CD4-positive, alpha-beta T cell treated with Interleukin-2 at 100 ng/mL for 4 hours (primary cell): Measurements from ENCODE around the gene NISCH.

ENCODE experiments used
- DNase-seq: peaks from one replicate; pipeline ENCODE4 v3.0.0-alpha.2; 2020; ENCODE audit warnings: low spot score

Gene NISCH

DNA sequence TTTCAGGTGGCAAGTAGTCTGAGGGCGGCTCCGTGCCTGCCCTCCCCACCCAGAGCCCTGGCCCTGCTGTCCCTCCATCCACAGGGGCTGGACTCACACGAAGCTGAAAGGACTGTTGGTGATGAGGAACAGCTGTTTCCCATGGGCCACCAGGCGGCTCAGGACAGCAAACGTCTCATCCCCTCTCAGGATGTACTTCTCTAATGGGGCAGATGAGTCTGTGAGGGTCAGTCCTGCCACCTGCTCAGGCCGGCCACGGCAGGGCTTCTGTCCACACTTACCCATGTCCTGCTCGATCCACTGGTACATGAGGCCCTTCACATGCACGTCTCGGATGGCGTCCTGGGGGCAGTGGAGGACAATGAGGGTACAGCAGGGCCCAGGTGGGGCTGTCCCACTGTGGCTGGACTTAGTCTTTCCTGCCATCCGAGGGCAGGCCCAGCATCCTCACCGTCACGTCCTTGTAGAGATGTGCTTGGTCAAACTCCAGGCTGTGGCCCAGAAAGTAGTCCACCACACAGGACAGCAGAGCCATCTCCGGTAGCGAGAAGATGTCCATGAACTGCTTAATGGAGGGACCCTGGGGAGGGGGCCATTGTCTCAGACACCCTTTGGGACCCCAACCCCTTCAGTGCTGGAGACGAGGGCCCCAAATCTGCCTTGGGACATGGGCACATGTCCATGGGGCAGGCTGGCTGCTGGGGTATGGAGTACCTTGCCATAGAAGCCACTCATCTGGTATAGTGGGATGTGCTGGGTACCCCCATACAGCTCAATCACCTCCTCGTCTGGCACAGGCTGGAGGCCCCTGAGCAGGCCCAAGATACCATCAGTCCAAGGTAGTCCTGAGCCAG lies 72.6 kb downstream of the NISCH start:
- no peak for DNase-seq

- no peak for DNase-seq
Measured at GRCh38 chr3:52528586-52529375, 73.4 kb downstream of the NISCH start.

- DNase-seq, result no peak
Measured at GRCh38 chr3:52529376-52530333, 74.3 kb downstream of the NISCH start.

DNA sequence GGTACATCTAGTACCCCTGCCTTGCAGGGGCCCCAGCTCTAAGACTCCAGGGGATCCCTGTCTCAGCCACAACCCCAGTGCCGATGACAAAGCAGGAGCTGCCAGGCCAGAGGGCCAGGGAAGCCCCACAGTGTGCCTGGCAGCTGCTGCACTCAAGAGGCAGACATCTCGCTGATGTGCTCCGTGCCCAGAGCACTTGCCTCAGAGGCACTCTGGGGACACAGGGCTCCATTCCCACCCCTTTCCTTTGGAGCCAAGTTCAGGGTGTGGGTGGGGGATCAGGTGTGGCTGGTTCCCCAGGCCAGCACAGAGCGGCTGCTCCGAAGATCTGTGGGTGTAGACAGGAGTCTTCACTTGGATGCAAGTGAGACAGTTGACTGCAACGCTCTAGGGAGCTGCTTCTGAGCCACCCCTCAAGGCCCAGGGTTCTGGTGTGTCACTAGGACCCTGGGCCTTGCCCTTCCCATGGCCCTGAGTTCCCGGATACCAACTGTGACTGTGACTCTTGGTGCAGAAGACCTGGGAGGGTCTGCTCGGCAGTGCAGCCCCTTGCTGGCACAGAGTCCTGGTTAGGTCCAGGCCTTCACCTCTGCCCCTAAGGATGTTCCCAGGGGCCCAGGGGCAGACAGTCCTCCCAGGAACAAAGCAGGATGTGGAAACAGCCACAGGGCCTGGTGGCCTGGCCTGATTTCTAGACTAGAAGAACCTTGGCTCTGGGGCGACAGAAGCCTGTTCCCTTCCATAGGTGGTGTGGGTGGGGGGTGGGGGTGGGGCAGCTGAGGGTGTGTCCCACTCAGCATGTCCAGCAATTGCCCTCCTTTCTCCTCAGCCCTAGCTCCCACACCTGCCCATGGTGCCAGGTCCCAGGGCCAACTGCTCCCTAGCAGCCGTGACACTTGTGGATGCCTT lies 75.8 kb downstream of the NISCH start:
- no peak for DNase-seq

DNA sequence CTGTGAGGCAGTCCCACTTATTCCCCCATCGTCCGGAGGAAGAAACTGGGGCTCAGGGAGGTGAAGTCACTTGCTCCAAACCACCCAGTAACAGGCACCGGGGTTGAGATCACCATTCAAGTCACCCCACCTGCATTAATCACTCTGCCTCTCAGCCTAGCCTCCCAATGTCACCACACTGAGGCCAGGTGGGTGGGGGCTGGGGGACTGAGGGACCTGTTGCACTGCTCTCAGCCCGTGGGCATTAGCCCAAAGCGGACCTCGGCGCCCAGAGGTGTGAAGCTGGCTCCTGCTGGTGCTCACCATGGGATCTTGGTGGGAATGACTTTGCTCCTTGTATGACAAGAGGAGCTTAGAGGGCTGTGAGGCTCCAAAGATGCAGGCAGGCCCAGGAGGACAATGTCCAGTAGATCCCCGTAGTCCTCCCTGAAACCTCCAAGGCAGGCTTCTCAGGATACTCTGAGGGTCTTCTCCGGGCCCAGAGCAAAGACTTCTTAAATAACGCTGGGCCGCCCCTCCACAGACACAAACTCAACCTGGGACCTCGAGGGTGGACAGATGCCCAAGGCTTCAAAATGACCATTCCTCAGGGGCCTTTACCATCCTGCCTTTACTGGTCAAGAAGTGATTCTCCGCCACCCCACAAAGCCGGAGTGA lies 76.6 kb downstream of the NISCH start:
- DNase-seq, result no peak

DNA sequence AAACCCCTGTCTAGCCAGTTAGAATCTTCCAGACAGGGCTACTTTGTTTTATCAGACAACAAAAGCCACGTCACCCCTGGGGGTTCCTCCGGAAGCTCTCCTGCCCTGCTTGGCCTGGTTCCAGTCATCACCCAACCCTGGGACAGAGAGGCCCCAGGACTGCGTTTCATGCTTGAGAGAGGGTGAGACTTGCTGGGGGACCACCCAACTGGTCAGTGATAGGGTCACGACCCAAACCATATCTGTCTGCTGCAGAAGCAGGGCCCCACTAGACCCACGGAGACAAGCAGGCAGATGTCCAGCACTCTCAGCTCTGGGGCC lies 77.1 kb downstream of the NISCH start:
- DNase-seq, result peak; percentile 18

DNA sequence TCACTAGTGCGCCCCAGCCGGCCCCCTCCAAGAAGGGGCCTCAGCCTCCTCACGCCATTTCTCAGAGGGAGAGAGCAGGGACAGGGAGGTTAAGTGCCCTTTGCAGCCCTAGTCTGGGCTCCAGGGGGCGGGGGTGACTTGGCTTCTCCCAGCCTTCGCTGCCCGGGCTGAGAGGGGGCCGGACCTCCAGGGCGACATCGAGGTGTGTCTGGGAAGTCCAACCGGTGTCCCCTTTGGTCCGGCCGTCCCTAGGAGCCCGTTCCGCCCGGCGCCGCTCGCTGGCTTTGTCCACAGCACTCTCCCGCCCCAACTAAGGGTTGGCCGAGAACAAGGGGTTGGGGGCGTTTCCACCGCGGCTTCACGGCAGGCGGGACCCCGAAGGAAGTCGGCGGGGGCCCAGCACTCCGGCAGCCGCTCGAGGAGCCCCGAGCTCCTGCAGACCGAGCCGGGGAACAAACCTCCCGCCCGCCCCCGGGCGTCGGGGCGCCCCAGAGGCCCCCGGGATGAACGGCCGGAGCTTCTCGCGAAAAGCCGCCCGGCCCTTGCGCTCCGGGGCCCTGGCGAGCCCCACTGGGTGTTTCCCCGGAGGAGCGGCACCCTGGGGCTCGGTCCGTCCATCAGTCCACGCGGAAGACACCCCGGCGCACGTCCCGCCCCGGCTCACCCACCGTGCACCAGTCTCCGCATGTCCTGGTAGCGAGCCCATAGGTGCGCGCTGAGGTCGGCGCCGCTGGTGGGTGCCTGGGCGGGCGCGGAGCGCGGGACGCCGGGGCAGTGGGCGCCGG lies 77.6 kb downstream of the NISCH start:
- DNase-seq, result peak; percentile 5

- peak; percentile 56 for DNase-seq
Measured at GRCh38 chr3:52533623-52534280, 78.3 kb downstream of the NISCH start, which contains the start of gene NT5DC2. Gene NT5DC2 (minus strand): TSS chr3:52533857. CDS start chr3:52533737, 120 bp downstream.

- DNase-seq, result no peak
Measured at GRCh38 chr3:52534281-52535183, 79.1 kb downstream of the NISCH start.

DNA sequence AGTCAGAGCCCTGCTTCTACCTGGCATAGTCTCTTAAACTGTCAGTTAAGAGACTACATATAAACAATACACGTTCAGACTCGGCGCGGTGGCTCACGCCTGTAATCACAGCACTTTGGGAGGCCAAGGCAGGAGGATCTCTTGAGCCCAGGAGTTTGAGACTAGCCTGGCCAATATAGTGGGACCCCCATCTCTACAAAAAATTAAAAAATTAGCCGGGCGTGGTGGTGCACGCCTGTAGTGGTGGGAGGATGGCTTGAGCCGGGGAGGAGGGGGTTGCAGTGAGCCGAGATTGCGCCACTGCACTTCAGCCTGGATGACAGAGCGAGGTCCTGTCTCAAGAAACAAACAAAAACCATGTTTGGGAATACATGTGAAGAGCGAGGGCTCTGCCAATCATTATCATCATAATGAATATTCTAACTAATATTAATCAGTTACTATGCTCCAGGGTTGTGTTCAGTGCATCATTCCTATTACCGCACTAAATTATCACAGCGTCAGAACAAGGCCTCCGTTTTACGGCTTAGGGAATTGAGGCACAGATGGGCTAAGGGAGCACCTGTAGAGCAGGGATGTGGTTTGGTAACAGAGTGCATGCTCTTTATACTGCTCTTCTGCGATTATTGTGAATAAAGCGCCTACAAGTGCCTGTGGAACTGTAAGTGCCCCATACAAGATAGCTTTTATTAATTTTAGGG lies 80.2 kb downstream of the NISCH start:
- no peak for DNase-seq

GRCh38 chr3:52536112-52536368 lies 80.6 kb downstream of the NISCH start:
- no peak for DNase-seq

- peak; percentile 98 for DNase-seq
Measured at GRCh38 chr3:52536369-52537164, 81.2 kb downstream of the NISCH start, which contains the start of gene UQCC5. Gene UQCC5 (plus strand): TSS chr3:52536605. CDS start chr3:52536756, 151 bp downstream.

GRCh38 chr3:52537165-52537620 lies 81.8 kb downstream of the NISCH start:
- no peak for DNase-seq

- DNase-seq, result no peak
Measured at GRCh38 chr3:52537726-52538421, 82.5 kb downstream of the NISCH start.

GRCh38 chr3:52539010-52539653 lies 83.7 kb downstream of the NISCH start:
- no peak for DNase-seq

DNA sequence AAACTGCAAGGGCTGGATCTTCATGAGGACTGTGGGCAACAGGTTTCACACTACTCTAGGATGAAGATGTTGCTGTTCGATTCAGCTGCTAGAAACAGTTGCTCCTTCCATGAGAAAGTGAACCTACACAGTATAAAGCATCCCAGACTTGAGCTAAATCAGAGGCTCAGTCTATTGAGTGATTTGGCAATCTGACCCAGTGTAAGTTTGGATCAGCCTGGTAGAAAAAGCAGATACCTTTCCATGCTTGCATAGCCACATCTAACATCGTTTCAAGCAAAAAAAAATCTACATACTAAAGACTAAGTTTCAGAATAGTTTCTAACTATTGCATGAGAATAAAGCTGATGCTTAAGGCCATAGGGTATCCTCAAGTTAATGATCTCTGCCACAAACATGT lies 85.6 kb downstream of the NISCH start:
- no peak for DNase-seq
